GM18507 (cell line): Measurements from ENCODE around the gene DHRS3.

Experiments used
- DNase-seq: peaks from one replicate; pipeline ENCODE4 v3.0.0; 2011; ENCODE audit warnings: low read depth; ENCODE audit not compliant: insufficient read length; ENCODE audit errors: extremely low spot score
- FAIRE-seq: peaks from 2 replicates; lab custom pipeline; 2011; peaks lifted over from hg19 to GRCh38; lab: Jason Lieb, UNC

DHRS3 gene

DNA sequence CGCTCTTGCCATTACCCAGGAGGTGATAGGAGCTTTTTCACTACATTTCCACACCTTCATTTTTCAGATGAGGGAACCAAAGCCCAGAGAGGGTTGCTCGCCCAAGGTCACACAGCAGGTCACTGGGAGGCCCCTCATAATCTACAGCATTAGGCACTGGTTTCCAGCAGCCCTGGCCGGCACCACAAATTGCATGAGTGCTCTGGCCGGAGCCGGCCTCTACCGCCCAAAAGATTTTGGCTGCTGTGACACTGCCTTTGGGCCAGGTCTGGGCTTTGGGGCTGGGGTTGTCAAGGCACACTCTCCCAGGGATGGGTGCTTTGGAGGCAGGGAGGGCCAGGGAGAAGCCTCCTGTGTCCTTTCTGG, 15.4 kb downstream of the DHRS3 start:
- FAIRE-seq (no peak), DNase-seq (no peak)

DNA sequence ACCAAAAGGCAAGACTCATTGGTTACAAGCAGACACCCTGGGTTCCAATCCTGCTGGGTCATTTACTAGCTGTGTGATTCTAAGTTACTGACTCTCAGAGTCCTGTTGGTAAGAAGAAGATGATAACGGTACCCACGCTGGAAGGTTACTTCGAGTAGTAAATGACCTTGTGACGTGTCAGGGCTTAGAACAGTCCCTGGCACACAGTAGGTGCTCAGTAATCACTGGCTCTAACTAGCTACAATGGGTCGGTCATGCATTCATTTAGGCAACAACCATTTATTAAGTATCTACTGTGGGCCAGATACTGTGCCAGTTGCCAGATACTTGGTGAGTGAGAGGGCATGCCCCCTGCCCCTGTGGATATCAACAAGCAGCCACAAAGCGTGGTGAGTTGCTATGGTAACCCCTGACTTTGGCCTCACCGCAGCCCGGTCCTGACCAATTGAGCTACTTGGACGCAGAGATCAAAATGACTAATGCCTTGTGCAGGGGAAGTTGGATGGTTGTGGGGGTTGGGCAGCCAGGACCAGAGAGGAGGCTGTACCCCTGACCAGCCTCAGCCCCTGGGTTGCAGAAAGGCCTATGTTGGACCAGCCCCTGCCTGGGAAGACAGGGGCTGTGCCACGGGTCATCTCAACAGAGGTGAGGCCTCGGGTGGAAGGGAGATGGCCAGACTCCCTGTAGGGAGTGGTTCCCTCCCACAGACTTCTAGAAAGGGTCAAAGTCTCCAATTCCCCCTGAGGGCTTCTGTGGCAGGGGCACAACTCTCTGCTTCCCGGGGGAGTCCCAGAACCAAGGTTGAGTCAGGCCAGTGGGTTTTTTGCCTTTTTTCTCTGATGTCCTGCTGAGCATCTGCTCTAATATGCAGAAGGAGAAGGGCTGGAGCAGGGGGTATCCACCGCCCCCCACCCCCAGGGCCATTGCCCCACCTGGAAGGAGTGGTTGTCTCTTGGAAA, 16.0 kb downstream of the DHRS3 start:
- FAIRE-seq = no peak
- no peak for DNase-seq

DNA sequence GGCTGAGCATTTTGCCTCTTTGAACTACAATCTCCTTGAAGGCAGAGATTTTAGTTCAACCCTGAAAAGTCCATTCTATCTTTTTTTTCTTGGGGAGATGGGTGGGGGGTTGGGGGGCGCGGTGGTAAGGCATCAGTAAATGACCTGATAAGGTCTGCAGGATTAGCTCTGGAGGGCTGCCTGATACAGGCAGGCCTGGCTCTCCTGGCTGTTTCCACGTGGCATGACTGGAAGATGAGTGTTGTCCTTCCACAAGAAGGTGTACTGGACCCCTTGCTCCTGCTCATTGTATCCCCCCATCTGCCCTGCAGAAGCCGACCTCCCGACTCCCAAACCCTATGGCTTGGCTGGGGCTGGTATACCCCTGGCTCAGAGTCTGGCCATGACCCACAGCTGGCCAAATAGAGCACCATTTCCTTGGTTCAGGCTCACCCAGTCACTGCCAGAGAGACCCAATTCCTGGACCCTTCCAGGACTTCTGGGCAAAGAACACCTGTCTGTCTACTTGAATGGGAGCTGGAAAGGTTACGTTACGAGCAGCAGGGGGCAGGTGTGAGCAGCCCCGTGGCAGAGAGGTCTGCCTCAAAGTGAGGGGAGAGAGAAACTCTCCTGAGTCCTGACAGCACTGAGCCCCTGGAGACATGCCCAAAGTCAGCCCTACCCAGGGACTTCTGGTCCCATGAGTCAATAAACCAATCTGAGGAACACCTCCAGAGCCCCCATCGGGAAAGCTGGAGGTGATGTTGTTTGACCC, 17.0 kb downstream of the DHRS3 start:
- peak; percentile 35 for DNase-seq
- peak; percentile 67 for FAIRE-seq

DNA sequence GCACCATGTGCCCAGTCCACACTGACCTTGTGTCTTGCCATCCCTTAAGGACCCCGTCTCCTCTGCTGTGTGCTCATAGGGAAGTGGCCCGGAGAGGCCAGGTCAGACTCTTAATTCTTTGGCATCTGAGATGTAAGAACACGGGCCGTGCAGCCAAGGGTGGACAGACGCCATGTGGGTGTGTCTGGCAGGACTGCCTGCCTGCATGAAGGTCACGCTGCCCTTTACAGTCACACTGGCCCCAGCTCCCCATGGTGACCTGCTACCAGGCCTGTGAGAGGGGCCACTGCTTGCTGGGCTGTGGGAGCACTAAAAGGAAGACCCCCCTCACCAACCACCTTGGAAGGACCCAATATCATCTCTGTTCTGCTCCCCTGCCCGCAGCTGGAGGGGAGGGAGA, 17.7 kb downstream of the DHRS3 start:
- FAIRE-seq (no peak), DNase-seq (no peak)

DNA sequence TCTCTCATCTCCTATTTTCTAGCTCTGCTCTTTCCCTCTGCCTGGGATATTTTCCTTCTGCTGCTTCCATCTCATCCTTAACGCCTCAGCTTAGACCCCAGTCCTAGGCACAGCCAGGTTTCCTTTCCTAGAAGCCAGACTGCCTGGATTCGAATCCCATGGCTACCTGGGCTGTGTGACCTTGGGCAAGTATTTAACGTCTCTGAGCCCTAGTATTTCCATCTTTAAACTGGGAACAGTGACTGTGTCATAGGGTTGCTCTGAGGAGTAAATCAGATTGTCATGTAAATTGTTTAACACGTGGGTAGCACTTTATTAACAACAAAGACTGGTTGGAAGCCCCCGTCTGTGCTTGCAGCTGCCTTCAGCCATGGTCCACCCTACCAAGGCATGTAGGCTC, 18.4 kb downstream of the DHRS3 start:
- FAIRE-seq (no peak), DNase-seq (no peak)

DNA sequence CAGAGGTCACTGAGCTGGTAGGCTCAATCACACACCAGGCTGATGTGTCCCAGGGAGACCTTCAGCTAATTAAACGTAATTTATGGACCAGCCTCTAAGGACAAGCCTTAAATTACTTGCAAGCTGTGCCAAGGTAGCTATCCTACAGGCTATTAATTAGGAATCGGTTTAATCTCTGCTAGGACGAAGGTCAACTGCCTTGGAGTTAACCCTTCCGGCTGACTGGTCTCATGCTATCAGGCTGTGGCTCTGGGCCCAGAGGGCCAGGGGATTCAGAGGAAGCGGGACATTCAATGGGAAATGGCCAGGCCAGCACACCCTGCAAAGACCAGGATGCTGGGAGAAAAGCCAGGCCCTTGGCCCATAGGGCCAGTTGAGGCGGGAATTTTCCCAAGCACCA, 19.0 kb downstream of the DHRS3 start:
- FAIRE-seq = no peak
- DNase-seq = no peak

DNA sequence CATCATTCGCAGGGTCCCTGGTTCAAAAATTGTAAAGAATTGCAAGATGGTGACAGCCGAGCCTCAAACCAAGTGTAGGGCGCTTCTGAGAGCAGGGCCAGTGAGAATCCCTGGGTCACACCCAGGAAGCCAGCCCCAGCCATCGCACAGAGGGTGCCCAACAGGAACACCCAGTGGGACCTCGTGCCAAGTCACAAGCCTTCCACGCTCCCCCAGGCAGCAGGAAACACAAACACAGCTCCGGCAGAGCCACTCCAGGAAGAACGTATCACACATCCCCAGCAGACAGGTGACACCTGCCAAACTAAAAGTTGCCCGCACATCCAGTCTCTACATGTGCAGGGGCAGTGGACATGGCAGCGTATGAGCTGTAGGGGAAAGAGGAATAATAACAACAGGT, 20.2 kb downstream of the DHRS3 start:
- no peak for FAIRE-seq

DNA sequence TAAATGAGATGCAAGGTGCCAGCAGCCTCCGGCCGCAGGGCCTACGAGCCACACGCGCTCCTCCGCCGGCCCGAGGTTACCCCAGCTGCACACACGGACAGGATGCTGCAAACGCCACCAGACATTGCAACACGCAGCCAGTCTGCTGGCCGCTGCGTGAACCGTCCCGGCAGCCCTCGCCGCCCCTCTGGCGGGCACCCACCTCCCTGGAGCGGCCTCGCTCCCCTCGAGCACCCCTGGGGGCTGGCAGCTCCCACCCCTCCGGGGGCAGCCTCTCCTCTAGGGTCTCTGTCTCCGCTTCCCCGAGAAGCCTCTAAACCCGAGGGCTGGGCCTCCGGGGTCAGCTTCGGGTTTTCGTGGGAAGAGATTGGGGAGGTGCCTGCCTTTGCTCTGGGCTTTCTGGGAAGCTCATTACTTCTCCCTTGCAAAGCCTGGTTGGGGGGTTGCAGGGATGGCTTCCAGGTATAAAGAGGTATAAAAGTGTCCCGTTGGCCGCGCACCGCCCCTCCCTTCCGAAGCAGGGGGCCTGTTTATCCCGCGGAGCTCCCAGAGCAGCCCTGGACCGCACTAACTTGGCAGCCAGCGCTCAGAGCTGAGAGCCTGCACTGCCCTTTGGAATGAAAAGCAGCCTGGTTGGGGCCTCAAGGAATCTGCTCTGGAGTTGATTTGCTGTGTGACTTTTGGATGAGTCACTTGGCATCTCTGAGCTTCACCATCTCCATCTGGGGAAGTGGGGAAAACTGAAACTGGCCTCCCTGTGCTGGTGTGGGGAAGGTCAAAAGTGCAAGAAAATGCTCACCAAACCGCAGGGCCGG, 21.8 kb downstream of the DHRS3 start:
- peak; percentile 59 for DNase-seq
- FAIRE-seq = peak; percentile 63

More for the DNA sequence above, 20.2 kb downstream of the DHRS3 start:
- no peak for DNase-seq

DNA sequence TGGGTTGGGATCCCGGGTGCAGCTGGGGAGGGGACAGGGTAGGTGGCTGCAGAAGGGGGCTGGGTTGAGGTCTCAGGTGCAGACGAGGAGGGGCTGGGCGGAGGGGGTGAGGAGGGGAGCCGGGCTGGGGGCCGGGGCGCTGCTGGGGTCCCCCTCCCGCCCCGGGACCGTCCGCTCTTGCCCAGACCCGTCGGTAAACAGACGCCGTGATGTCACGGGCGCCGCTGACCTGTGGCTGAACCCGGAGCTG, 22.3 kb downstream of the DHRS3 start:
- no peak for FAIRE-seq
- no peak for DNase-seq

DNA sequence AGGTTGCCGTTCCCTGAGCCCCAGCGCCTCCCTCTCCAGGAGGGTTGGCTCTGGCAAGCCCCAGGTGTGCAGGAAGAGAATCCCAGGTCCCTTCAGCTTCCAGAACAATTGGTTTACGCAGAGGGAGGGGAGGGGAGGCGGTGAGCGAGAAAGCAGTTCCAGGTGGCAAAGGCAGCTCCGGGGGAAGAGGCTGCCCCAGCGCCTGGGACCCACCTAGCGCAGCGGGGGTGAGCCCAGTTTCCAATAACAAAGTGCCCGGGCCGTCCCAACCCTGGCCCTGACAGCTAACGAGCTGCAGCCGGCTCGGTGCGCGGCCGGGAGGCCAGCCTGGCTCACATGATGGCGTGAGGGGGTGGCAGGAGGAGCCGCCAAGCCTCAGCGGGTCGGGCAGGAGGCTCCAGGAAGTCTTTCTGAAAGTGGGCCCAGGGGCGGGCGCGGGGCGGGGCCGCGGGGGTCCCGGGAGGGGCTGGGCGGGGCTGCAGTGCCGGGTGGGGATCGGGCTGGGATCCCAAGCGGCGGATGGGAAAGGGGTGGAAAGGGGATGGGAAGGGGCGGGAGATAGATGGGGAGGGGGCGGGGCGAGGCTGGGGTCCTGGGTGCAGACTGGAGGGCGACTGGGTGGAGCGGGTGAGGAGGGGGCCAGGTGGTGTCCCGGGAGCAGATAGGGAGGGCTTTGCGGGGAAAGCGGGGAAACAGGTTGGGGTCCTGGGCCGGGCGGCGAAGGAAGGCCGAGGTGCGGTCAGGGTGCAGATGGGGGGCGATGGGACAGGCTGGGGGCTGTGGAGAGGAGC, 22.8 kb downstream of the DHRS3 start:
- FAIRE-seq = no peak
- DNase-seq = no peak

DNA sequence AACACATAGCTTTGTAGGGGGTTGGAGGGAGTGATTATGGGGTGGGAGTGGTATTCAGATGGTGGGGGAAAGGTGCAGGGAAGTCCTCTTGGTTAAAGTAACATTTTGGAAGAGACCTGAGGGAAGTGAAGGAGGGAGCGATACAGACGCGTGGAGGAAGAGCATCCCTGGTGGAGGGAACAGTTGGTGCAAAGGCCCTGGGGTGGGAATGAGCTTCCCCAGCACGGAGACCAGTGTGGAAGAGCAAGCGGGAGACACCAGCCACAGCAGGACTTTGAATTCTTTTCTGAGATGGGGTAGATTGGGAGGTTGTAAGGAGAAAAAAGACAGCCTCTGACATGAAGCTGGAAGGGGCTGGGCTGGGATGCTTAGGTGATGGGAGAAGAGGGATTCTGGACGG, 23.5 kb downstream of the DHRS3 start:
- no peak for FAIRE-seq
- no peak for DNase-seq

DNA sequence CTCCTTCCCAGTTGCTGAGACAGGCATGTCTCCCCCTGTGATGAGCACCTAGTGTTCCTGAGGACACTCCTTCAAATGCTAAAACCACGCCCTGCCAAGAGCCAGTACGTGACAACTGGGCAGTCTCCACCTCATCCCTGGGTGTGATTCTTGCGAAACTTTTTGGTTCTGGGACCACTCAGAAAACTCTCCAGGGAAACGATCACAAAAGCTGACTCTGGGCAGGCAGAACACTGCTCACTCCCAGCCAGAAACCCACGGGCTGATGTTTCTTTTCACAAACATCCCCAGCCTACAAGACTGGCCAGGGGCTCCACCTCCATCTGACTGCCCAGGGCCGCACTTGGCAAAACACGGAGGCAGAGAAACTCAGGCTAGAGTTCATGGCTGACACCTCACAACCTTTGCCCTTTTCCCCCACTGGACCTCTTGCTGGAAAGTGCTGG, 24.4 kb downstream of the DHRS3 start:
- DNase-seq (no peak), FAIRE-seq (no peak)

DNA sequence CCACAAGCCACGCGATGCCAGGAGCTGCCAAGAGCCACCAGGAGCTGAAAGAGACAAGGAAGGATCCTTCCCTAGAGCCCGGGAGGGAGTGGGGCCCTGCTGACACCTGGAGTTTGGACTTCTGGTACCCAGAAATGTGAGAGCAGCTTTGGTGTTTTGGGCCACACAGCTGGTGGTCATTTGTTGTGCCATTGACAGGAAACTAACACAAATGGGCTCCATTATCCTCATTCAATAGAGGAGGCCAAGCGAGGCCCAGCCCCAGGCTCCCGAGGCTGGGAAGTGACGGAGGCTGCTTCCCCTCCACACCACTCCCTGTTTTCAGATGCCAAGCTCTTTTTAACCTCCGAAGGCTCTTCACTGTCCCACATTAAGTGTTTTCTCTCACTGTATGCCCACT, 25.5 kb downstream of the DHRS3 start:
- DNase-seq = no peak
- FAIRE-seq = no peak

DNA sequence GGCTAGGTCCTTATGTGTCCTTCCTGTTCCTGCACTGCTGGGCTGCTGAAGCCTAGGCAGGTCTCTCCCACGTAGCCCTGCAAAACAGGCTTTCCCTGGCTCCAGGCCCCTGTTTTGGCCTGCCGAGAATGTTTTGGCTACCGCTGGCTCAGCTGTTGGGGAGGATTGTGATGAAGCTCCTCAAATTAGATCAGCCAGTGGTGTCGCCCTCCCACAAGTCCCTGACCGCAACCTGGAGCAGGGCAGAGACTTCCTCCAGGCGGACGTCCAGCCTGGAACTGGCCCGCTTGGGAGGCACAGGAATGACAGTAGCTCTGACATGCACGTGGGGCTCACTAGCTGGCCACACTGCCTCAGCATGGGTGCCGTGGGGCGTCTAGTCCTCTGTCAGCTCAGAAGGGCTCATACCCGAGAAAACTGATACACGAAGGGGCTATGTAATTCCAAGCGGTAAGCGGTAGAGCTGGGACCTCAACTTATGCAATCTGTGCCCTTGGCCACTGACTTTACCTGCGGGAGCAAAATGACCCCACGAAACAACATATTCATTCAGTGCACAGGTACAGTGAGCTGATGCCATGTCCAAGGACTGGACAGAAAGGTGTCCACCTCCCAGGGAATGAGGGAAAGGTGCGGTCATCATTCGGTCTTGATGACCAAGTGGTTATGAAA, 26.6 kb downstream of the DHRS3 start:
- DNase-seq (no peak), FAIRE-seq (no peak)

DNA sequence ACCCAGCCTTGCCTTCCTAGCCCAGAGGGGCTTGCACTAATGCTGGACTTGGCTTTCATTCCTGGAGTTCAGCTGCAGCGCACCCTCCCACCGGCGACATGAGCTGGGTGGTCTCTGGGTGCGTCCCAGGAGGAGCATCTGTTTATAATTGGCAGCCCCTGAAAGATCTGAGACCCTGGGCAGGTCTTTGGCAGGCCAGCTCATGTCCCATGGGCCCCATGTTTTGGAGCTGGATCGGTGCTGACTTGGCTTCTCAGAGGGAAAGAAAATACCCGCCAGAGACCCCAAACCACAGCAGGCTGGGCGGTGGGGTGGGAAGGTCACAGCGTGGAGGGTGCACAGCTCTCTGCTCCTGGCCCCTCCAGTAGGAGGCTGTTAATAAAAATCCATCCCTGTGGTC, 29.3 kb downstream of the DHRS3 start:
- DNase-seq (no peak), FAIRE-seq (no peak)

DNA sequence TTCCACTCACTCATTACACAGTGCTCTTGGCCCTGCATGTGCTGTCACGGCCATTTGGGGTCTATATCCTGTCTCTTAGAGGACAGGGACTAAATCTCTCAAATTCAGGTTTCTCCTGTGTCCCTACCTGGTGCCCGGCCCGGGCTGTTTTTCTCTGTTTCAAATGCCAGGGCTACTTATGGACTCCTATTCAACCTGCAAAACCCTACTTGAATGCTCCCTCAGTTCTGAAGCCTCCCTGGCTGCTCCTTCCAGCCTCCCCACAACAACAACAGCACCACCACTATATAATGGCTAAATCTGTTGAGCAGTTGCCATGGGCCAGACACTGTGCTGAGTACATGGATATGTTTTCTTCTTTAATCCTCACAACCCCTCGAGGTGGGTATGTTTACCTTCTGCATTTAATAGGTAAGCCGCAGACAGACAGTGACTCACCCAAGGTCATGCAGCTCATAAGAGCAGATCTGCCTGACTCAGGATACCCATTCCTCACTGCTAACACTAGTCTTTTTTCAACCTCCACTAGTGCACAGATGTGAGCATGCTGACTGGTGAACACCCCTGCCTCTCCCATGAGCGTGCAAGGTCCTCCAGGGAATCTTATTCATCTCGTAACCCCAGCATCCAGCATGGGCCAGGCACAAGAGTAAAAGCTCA, 29.9 kb downstream of the DHRS3 start:
- FAIRE-seq (no peak), DNase-seq (no peak)

DNA sequence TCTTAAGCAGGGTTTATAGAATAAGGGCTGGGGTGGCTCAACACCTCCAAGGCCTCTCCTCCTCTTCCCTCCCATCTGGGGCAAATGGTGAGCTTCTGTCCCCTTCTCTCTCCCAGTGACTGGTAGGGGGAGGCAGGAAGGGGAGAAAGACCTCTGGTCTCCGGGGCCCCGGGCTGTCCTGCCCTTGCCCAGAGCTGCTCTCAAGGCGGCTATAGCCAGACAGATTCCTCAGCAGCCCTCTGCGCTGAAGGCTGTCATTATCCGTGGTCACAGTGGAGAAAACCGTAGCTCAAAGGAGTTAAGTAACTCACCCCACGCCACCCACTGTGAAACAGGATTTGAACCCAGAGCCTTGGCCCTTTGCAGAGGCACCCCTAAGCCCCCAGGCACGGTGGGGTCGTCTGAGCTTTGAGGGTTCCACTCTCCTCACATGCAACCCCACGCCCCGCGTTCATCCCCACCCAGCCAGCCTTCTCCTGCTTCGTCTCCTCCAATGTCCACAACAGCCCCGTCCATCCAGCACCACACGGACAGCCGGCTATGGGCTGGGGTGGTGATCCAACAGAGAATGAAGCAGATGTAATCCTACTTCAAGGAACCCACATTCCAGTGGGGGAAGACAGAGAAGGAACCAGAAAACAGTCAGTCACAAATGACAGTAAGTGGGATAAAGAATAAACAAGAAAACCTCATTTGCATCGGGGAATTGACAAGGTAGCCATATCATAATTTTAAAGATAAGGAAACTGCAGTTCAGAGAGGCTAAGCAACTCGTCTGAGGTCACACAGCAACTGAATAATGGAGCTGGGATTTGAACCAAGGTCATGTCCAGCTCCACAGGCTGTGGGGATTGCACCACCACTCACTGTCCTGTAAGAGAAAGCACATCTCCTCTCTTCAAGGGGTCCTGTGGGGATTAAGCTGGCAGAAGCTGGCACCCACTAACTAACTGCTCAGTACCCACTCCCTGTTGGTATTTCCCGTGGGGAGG, 31.8 kb downstream of the DHRS3 start:
- FAIRE-seq (no peak), DNase-seq (no peak)
